ENCODE measurements around the gene COA3. TPM values are rescaled to one million over a fixed set of nuclear protein-coding genes. Genes with fewer than 3 reads are reported as not detected.

COA3 gene
- total RNA-seq, 1 experiment from 2014 or later, result 54.2 TPM

- Mint-ChIP-seq H3K27ac (no peak overlapping the region), H3K4me1 (peaks cover 20% of the 10 kb centered on the region), H3K36me3 (no peaks in the 10 kb centered on the region; the same call in 1 of the 2 replicates), H3K9me3 (no peaks in the 10 kb centered on the region), H3K27me3 (ENCODE audit: low read depth) (peaks cover 61% of the 10 kb centered on the region), H3K4me3 (no peak overlapping the region)
- DNase-seq (ENCODE audit: low spot score) (no peak), ATAC-seq (no peak)
- POLR2A ChIA-PET, result no interaction called here
- CTCF ChIA-PET, result interaction anchor here (2.0 kb wide), 1 partner anchor 40 kb away, joined by 6 read pairs; the partner anchor contains the start of gene BECN1
- TF ChIP-seq STAT6 (CRISPR knock-in tag; conservative IDR thresholded peaks at IDR 0.05; ENCODE audit: low read depth), result no peak
Measured at GRCh38 chr17:42783791-42784138, 14.7 kb downstream of the COA3 start.

GRCh38 chr17:42783062-42783790 is 15.3 kb downstream of the COA3 start:
- peaks cover 4% of the 10 kb centered on the region; the same call in 1 of the 2 replicates for H3K36me3 Mint-ChIP-seq
- DNase-seq (ENCODE audit: low spot score) (no peak), ATAC-seq (no peak)
- POLR2A ChIA-PET, result no interaction called here
- H3K9me3 Mint-ChIP-seq, result no peaks in the 10 kb centered on the region
- CTCF ChIA-PET, result interaction anchor here (2.0 to 4.5 kb wide), 2 partner anchors 20 to 41 kb away, joined by 6 to 39 read pairs; partner anchors contain the start of gene BECN1
- H3K4me1 Mint-ChIP-seq, result peaks cover 20% of the 10 kb centered on the region
- H3K27me3 Mint-ChIP-seq (ENCODE audit: low read depth), result peaks cover 58% of the 10 kb centered on the region
- no peak overlapping the region for H3K27ac Mint-ChIP-seq
- TF ChIP-seq ERG (CRISPR knock-in tag; IDR thresholded peaks at IDR 0.05) (no peak), CREB1 (CRISPR knock-in tag; IDR thresholded peaks at IDR 0.05) (no peak), ZNF281 (CRISPR knock-in tag; IDR thresholded peaks at IDR 0.05) (no peak)
- no peak overlapping the region for H3K4me3 Mint-ChIP-seq

- POLR2A ChIA-PET, result no interaction called here
- DNase-seq (ENCODE audit: low spot score) (no peak), ATAC-seq (no peak)
- CTCF ChIA-PET, result interaction anchor here (0.6 to 4.5 kb wide), 3 partner anchors 19 to 1209 kb away, joined by 3 to 39 read pairs (median 6); partner anchors contain the start of gene BECN1
- Mint-ChIP-seq H3K36me3 (peaks cover 10% of the 10 kb centered on the region), H3K4me3 (no peak overlapping the region), H3K9me3 (no peaks in the 10 kb centered on the region), H3K4me1 (peaks cover 20% of the 10 kb centered on the region), H3K27ac (no peak overlapping the region), H3K27me3 (ENCODE audit: low read depth) (peaks cover 50% of the 10 kb centered on the region)
- TF ChIP-seq AFF4 (CRISPR knock-in tag; IDR thresholded peaks at IDR 0.05; ENCODE audit: borderline replicate concordance) (no peak), FOXK1 (CRISPR knock-in tag; IDR thresholded peaks at IDR 0.05) (no peak), ZNF532 (CRISPR knock-in tag; IDR thresholded peaks at IDR 0.05; ENCODE audit: borderline replicate concordance) (no peak), E2F1 (CRISPR knock-in tag; IDR thresholded peaks at IDR 0.05) (no peak), TEAD4 (CRISPR knock-in tag; IDR thresholded peaks at IDR 0.05) (no peak)
Measured at GRCh38 chr17:42782166-42783061, 16.1 kb downstream of the COA3 start.
